HCT116 (cell line): Measurements from ENCODE around the gene ADORA3. TPM values are rescaled to one million over a fixed set of nuclear protein-coding genes. Genes with fewer than 3 reads are reported as not detected.

Source experiments
- ATAC-seq: fragments of 200-7000 bp; cut with Tn5 transposase; 2 replicates; pipeline ENCODE4 v1.9.1; 2020; ENCODE audit warnings: mild to moderate bottlenecking, moderate library complexity
- BruUV-seq: library from RNA; stranded (reverse); fragments of 400-500 nt; replicated peaks from 2 replicates; lab custom pipeline; 2021; lab: Mats Ljungman, UMichigan
- CTCF ChIA-PET: fragments of 300-600 bp; sonication (Branson Sonifier 250); formaldehyde crosslinking; loops from one replicate; lab custom pipeline; 2021; ENCODE audit warnings: antibody characterized with exemption; lab: Charles Lee
- POLR2A ChIA-PET: fragments of 300-600, 350-600 bp; sonication (Branson Sonifier 250); formaldehyde crosslinking; loops from one replicate; lab custom pipeline; 2021; ENCODE audit warnings: antibody characterized with exemption; lab: Charles Lee
- RAD21 ChIA-PET, 2 experiments: fragments of 300-600 bp; sonication (Branson Sonifier 250); formaldehyde crosslinking; loops; one replicate each; lab custom pipeline; 2023; ENCODE audit warnings: low total read pairs in 2 of 2; ENCODE audit not compliant: uncharacterized antibody in 2 of 2, unreplicated experiment in 2 of 2, low non-redundant PET in 1 of 2; lab: Charles Lee
- DNase-seq: peaks from one replicate; pipeline ENCODE4 v3.0.0-alpha.2; 2010; ENCODE audit warnings: low read depth, low spot score
- H2AFZ ChIP-seq: fragments of 200-600 bp; shearing (Covaris generic), sonication (generic); 2 replicates; pipeline ENCODE4 v1.6.1; 2017; ENCODE audit warnings: low read depth, mixed run types, mixed read lengths, antibody characterized with exemption, low read length; ENCODE audit not compliant: poor library complexity, severe bottlenecking
- H3K27ac ChIP-seq: 2 replicates; pipeline ENCODE4 v1.5.1; 2012; ENCODE audit warnings: low read depth, low read length
- H3K27me3 ChIP-seq: fragments of 200-600 bp; sonication (generic); 2 replicates; pipeline ENCODE4 v1.6.1; 2016; ENCODE audit warnings: mixed run types, low read length, mixed read lengths; ENCODE audit not compliant: insufficient read depth
- H3K36me3 ChIP-seq, 2 experiments: fragments of 200-500 bp in 1 of 2; fragments of 200-600 bp in 1 of 2; sonication (Bioruptor generic) in 1 of 2; sonication (generic) in 1 of 2; 2 replicates each; pipeline versions ENCODE4 v1.5.1 to v1.6.1; 2014 to 2016; ENCODE audit warnings: low read length in 2 of 2, inconsistent platforms in 1 of 2, mixed read lengths in 1 of 2, mixed run types in 1 of 2; ENCODE audit not compliant: insufficient read depth in 2 of 2, control insufficient read depth in 1 of 2
- H3K4me1 ChIP-seq, 2 experiments: fragments of 200-600 bp in 1 of 2; sonication (generic) in 1 of 2; 2 replicates each; pipeline versions ENCODE4 v1.5.1 to v1.6.1; 2012 to 2017; ENCODE audit warnings: low read length in 2 of 2, inconsistent platforms in 1 of 2, mild to moderate bottlenecking in 1 of 2, mixed read lengths in 1 of 2, mixed run types in 1 of 2, moderate library complexity in 1 of 2; ENCODE audit not compliant: insufficient read depth in 2 of 2, control insufficient read depth in 1 of 2
- H3K4me2 ChIP-seq: fragments of 200-600 bp; sonication (generic); 2 replicates; pipeline ENCODE4 v1.6.1; 2017; ENCODE audit warnings: mixed run types, low read length, mixed read lengths
- H3K4me3 ChIP-seq, 2 experiments: fragments of 200-600 bp in 1 of 2; sonication (generic) in 1 of 2; replicated peaks in 1 of 2; 2 replicates each; pipeline ENCODE4 v1.5.1; 2011 to 2016; ENCODE audit warnings: low read length in 2 of 2, control low read depth in 1 of 2, low read depth in 1 of 2, mild to moderate bottlenecking in 1 of 2, mixed read lengths in 1 of 2, mixed run types in 1 of 2
- H3K79me2 ChIP-seq: fragments of 200-600 bp; sonication (generic); 2 replicates; pipeline ENCODE4 v1.6.1; 2017; ENCODE audit warnings: mild to moderate bottlenecking, mixed run types, low read length, moderate library complexity, mixed read lengths; ENCODE audit not compliant: insufficient read depth
- H3K9ac ChIP-seq: fragments of 200-600 bp; sonication (generic); 2 replicates; pipeline ENCODE4 v1.6.1; 2016; ENCODE audit warnings: low read length, mixed read lengths
- H3K9me2 ChIP-seq: fragments of 200-600 bp; sonication (generic), shearing (Covaris generic); 2 replicates; pipeline ENCODE4 v1.6.1; 2017; ENCODE audit warnings: mixed run types, mild to moderate bottlenecking, moderate library complexity; ENCODE audit not compliant: insufficient read depth
- H3K9me3 ChIP-seq, 2 experiments: fragments of 200-500 bp in 1 of 2; fragments of 200-600 bp in 1 of 2; sonication (Bioruptor generic) in 1 of 2; sonication (generic) in 1 of 2; 2 replicates each; pipeline ENCODE4 v1.6.1; 2014 to 2017; ENCODE audit warnings: low read length in 2 of 2, mixed read lengths in 2 of 2, inconsistent platforms in 1 of 2, low read depth in 1 of 2, mild to moderate bottlenecking in 1 of 2, mixed run types in 1 of 2, moderate library complexity in 1 of 2; ENCODE audit not compliant: control insufficient read depth in 1 of 2, insufficient read depth in 1 of 2
- H4K20me1 ChIP-seq: fragments of 200-600 bp; sonication (generic), shearing (Covaris generic); 2 replicates; pipeline ENCODE4 v1.6.1; 2017; ENCODE audit warnings: mixed run types, mild to moderate bottlenecking, moderate library complexity; ENCODE audit not compliant: insufficient read depth
- CBX3 ChIP-seq: IDR thresholded peaks from 2 replicates; pipeline ENCODE4 v1.6.1; 2012; ENCODE audit warnings: low read depth
- ELF1 ChIP-seq: IDR thresholded peaks from 2 replicates; pipeline ENCODE4 v1.6.1; 2012; ENCODE audit warnings: low read depth, borderline replicate concordance
- EZH2phosphoT487 ChIP-seq: fragments of 200-600 bp; IDR thresholded peaks from 2 replicates; pipeline ENCODE4 v1.6.1; 2018; ENCODE audit warnings: antibody characterized with exemption, borderline replicate concordance
- FOSL1 ChIP-seq: IDR thresholded peaks from 2 replicates; pipeline ENCODE4 v1.6.1; 2012; ENCODE audit warnings: low read depth
- JUND ChIP-seq: IDR thresholded peaks from 2 replicates; pipeline ENCODE4 v1.6.1; 2012
- POLR2A ChIP-seq: IDR thresholded peaks from 2 replicates; pipeline ENCODE4 v1.7.0; 2011; ENCODE audit warnings: borderline replicate concordance; ENCODE audit not compliant: insufficient read depth, insufficient read length; ENCODE audit errors: extremely low read depth
- RAD21 ChIP-seq: IDR thresholded peaks from 2 replicates; pipeline ENCODE4 v1.6.1; 2012; ENCODE audit warnings: low read depth, mild to moderate bottlenecking
- SIN3A ChIP-seq: IDR thresholded peaks from 2 replicates; pipeline ENCODE4 v1.6.1; 2012; ENCODE audit warnings: low read depth
- SP1 ChIP-seq: IDR thresholded peaks from 2 replicates; pipeline ENCODE4 v1.6.1; 2012; ENCODE audit warnings: low read depth
- SRF ChIP-seq: IDR thresholded peaks from 2 replicates; pipeline ENCODE4 v1.6.1; 2012; ENCODE audit warnings: low read depth
- YY1 ChIP-seq: IDR thresholded peaks from 2 replicates; pipeline ENCODE4 v1.6.1; 2011; ENCODE audit warnings: low read length, low read depth, moderate library complexity, mild to moderate bottlenecking; ENCODE audit not compliant: insufficient replicate concordance; ENCODE audit errors: extremely low read depth
- intact Hi-C: fragments of 100-400 bp; cut with micrococcal nuclease; formaldehyde crosslinking; loops from 2 replicates; pipeline ENCODE4 v1.10.0; 2022
- total RNA-seq: library from RNA; stranded (reverse); gene quantifications from one replicate; pipeline ENCODE4 v1.2.1, GENCODE V29; 2021; ENCODE audit not compliant: unreplicated experiment
- TF ChIP-seq, protein P1 (sequence below): IDR thresholded peaks from 2 replicates; pipeline ENCODE4 v1.6.1; 2012

ADORA3 gene
- total RNA-seq, 1 experiment from 2014 or later = not detected

DNA sequence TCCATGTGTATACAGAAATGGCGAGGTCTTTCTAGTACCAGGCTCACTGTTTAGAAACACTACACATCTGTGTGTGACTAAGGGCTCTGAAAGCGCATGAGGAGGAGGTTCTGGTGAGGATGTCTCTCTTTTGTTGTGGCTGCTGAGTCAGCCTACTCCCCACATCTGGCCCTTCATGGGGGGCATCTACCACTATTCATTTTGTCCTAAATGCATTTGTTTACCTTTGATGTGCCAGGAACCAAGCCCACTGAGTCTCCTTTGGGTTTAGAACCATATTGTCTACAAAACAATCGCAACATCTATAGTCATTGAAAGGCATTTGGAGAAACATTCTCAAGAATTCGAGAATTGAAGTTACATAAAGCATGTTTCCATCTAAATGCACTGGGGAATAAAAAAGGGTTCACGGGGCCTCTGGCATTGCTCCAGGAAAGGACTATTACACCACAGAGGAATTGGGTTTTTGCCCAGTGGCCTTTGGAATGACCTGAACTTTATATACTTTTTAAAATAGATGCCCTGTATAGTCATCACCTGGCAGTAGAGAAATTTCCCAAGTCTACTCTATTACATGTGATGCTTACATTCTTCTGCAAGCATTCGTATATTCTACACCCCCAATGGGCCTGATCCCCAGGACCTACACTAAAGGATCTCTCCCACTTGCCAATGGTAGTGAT is 35.1 kb upstream of the ADORA3 start:
- no peak for TF ChIP-seq SRF
- TF ChIP-seq CBX3 = no peak
- no peak for TF ChIP-seq RAD21
- TF ChIP-seq POLR2A = no peak
- TF ChIP-seq, protein P1, sequence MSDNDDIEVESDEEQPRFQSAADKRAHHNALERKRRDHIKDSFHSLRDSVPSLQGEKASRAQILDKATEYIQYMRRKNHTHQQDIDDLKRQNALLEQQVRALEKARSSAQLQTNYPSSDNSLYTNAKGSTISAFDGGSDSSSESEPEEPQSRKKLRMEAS = no peak
- TF ChIP-seq SP1 = no peak
- TF ChIP-seq SIN3A = no peak
- Histone ChIP-seq H3K9me2 (no peaks in the 10 kb centered on the region), H3K4me2 (no peak overlapping the region), H3K27ac (no peak overlapping the region), H3K4me3 (no peak overlapping the region), H3K4me1 (peaks cover 0 to 19% of the 10 kb centered on the region in 2 experiments; a peak in 2 of 4 replicates), H3K27me3 (no peaks in the 10 kb centered on the region), H3K79me2 (no peaks in the 10 kb centered on the region), H3K9me3 (no peaks in the 10 kb centered on the region), H2AFZ (no peak overlapping the region), H3K36me3 (no peaks in the 10 kb centered on the region), H4K20me1 (no peaks in the 10 kb centered on the region), H3K9ac (no peak overlapping the region)
- no peak for DNase-seq
- RAD21 ChIA-PET = no interaction called here
- no TSS peak for BruUV-seq
- intact Hi-C loops = no loop called here
- no peak for ATAC-seq
- POLR2A ChIA-PET = no interaction called here
- CTCF ChIA-PET = no interaction called here

DNA sequence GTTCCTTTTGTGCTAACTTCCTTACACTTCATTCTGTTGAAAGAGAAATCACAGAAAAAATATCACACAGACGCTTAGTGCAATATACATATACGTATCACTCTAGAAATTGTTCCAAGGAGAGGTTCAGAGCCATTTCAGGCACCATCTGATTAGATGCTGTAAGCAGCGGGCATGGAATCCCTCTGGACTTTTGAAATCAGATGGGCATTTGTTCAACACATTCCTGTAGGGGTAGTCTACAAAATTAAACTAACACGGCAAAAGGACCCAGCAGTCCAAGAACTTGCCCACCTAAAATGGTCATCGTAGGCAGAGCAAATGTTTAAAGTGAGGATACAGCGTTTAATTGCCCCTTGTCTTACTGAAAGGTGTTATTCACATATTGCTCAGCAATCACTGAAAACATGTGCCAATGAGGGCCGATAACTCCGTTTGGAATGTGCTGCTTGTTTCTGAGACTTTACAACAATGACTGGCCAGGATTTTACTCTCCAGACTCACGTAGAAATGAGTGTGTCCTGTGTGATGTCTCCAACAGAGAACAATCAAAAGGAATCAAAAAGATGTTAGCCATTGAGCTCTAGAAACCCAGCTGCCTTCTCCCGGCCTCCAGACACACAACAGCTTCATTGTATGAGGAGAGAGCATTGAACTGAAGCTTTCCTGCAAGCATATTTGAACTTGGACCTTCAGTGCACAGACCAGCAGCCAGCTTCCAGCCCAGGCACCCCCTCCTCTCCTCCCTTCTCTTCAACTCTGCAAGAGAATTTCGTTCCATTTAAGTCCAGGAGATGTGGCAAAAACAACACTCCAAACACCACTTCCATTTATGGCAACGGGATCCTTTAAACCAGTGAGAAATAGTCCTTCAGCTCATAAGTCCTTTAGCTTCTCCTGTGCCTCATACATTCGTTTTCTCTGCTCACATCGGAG is 32.1 kb upstream of the ADORA3 start:
- DNase-seq (no peak), ATAC-seq (no peak)
- Histone ChIP-seq H3K4me1 (peaks cover 0 to 5% of the 10 kb centered on the region in 2 experiments; a peak in 1 of 4 replicates), H4K20me1 (no peaks in the 10 kb centered on the region), H2AFZ (no peak overlapping the region), H3K4me2 (no peak overlapping the region), H3K27ac (no peak overlapping the region), H3K9me2 (no peaks in the 10 kb centered on the region), H3K9me3 (no peaks in the 10 kb centered on the region), H3K79me2 (no peaks in the 10 kb centered on the region), H3K27me3 (no peaks in the 10 kb centered on the region), H3K9ac (no peak overlapping the region), H3K36me3 (no peaks in the 10 kb centered on the region), H3K4me3 (no peak overlapping the region)
- intact Hi-C loops = no loop called here
- ChIA-PET CTCF (no interaction called here), RAD21 (no interaction called here), POLR2A (no interaction called here)
- TF ChIP-seq FOSL1 = no peak
- TF ChIP-seq CBX3 = no peak
- TF ChIP-seq SP1 = no peak
- no peak for TF ChIP-seq EZH2phosphoT487
- TF ChIP-seq YY1 = no peak
- TF ChIP-seq JUND = no peak
- no peak for TF ChIP-seq ELF1
- BruUV-seq = no TSS peak
